GM23338 (cell line): ENCODE results near the gene IL17REL. TPM values are rescaled to one million over a fixed set of nuclear protein-coding genes. Genes with fewer than 3 reads are reported as not detected.
A peak's percentile ranks its signal among the peaks of the same experiment; 100 is the strongest.

Experiments used
- ATAC-seq: fragments of 200-7000 bp; cut with Tn5 transposase; 3 replicates; pipeline ENCODE4 v1.9.1; 2020
- DNase-seq: peaks from one replicate; pipeline ENCODE4 v3.0.0-alpha.2; 2015; ENCODE audit warnings: low spot score
- H2AFZ ChIP-seq: fragments of 200-600 bp; sonication (generic); 2 replicates; pipeline ENCODE4 v1.8.0; 2016; ENCODE audit warnings: antibody characterized with exemption, mild to moderate bottlenecking, moderate library complexity
- H3F3A ChIP-seq: fragments of 200-600 bp; sonication (generic); replicated peaks from 2 replicates; pipeline ENCODE4 v1.8.0; 2017; ENCODE audit warnings: antibody characterized with exemption, mixed run types, low read depth
- H3K27ac ChIP-seq: fragments of 200-600 bp; sonication (generic); 2 replicates; pipeline ENCODE4 v1.6.1; 2016; ENCODE audit warnings: low read depth
- H3K27me3 ChIP-seq: fragments of 200-600 bp; sonication (generic); 2 replicates; pipeline ENCODE4 v1.8.0; 2016; ENCODE audit warnings: mild to moderate bottlenecking, mixed run types, moderate library complexity; ENCODE audit not compliant: insufficient read depth
- H3K36me3 ChIP-seq: fragments of 200-600 bp; sonication (generic); 2 replicates; pipeline ENCODE4 v1.8.0; 2016; ENCODE audit warnings: mild to moderate bottlenecking; ENCODE audit not compliant: insufficient read depth
- H3K4me1 ChIP-seq: fragments of 200-600 bp; sonication (generic); 2 replicates; pipeline ENCODE4 v1.8.0; 2016; ENCODE audit warnings: mild to moderate bottlenecking, moderate library complexity; ENCODE audit not compliant: insufficient read depth
- H3K4me2 ChIP-seq: fragments of 200-600 bp; sonication (generic); 2 replicates; pipeline ENCODE4 v1.7.1; 2017; ENCODE audit warnings: mixed run types
- H3K4me3 ChIP-seq: fragments of 200-600 bp; sonication (generic); 2 replicates; pipeline ENCODE4 v1.6.1; 2016; ENCODE audit warnings: mixed run types
- H3K79me2 ChIP-seq: fragments of 200-600 bp; sonication (generic); replicated peaks from 2 replicates; pipeline ENCODE4 v1.8.0; 2017; ENCODE audit warnings: mild to moderate bottlenecking; ENCODE audit not compliant: insufficient read depth
- H3K9me2 ChIP-seq: fragments of 200-600 bp; sonication (generic); 2 replicates; pipeline ENCODE4 v1.8.0; 2017; ENCODE audit not compliant: insufficient read depth
- H4K20me1 ChIP-seq: fragments of 200-600 bp; sonication (generic); replicated peaks from 2 replicates; pipeline ENCODE4 v1.8.0; 2017; ENCODE audit warnings: mild to moderate bottlenecking; ENCODE audit not compliant: insufficient read depth
- H3K27ac Mint-ChIP-seq: 2 replicates; pipeline ENCODE4 v1.8.0; 2020; ENCODE audit warnings: inconsistent platforms, mild to moderate bottlenecking, moderate library complexity, mixed read lengths
- H3K27me3 Mint-ChIP-seq: 3 replicates; pipeline ENCODE4 v1.8.0; 2022; ENCODE audit warnings: low read depth, mild to moderate bottlenecking, moderate library complexity, mixed read lengths, inconsistent platforms; ENCODE audit not compliant: insufficient read depth, poor library complexity
- H3K36me3 Mint-ChIP-seq: 3 replicates; pipeline ENCODE4 v1.8.0; 2021; ENCODE audit warnings: low read depth, mild to moderate bottlenecking, inconsistent platforms, moderate library complexity, mixed read lengths
- H3K4me1 Mint-ChIP-seq: 3 replicates; pipeline ENCODE4 v1.8.0; 2020; ENCODE audit warnings: mild to moderate bottlenecking, inconsistent platforms, mixed read lengths
- H3K4me3 Mint-ChIP-seq: 3 replicates; pipeline ENCODE4 v1.8.0; 2021; ENCODE audit warnings: moderate library complexity, mild to moderate bottlenecking, inconsistent platforms, mixed read lengths
- H3K9me3 Mint-ChIP-seq: 3 replicates; pipeline ENCODE4 v1.8.0; 2020; ENCODE audit warnings: moderate library complexity, mild to moderate bottlenecking, inconsistent platforms, mixed read lengths
- CREB1 ChIP-seq: fragments of 250-450 bp; sonication (Bioruptor Pico); IDR thresholded peaks from 2 replicates; pipeline ENCODE4 v1.5.0; 2020; ENCODE audit warnings: low read depth, mild to moderate bottlenecking, moderate library complexity
- CTCF ChIP-seq, 2 experiments: fragments of 200-600 bp in 1 of 2; sonication (generic) in 1 of 2; conservative IDR thresholded peaks; 2 replicates each; pipeline versions ENCODE4 v1.5.1 to v1.6.1; 2016 to 2017; ENCODE audit warnings: antibody characterized with exemption in 2 of 2, low read depth in 2 of 2, mild to moderate bottlenecking in 2 of 2, moderate library complexity in 1 of 2
- ETS1 ChIP-seq: IDR thresholded peaks from 2 replicates; pipeline ENCODE4 v1.6.1; 2016; ENCODE audit warnings: antibody characterized with exemption
- EZH2phosphoT487 ChIP-seq: fragments of 200-600 bp; sonication (generic); IDR thresholded peaks from one replicate; pipeline ENCODE4 v1.8.1; 2018; ENCODE audit warnings: antibody characterized with exemption; ENCODE audit not compliant: unreplicated experiment
- JUNB ChIP-seq: IDR thresholded peaks from one replicate; pipeline ENCODE4 v1.6.1; 2016; ENCODE audit warnings: antibody characterized with exemption; ENCODE audit not compliant: unreplicated experiment
- NANOG ChIP-seq: IDR thresholded peaks from 2 replicates; pipeline ENCODE4 v1.6.1; 2016; ENCODE audit warnings: antibody characterized with exemption, borderline replicate concordance
- POLR2AphosphoS5 ChIP-seq: IDR thresholded peaks from 2 replicates; pipeline ENCODE4 v1.6.1; 2016; ENCODE audit warnings: antibody characterized with exemption, low read depth
- REST ChIP-seq: IDR thresholded peaks from one replicate; pipeline ENCODE4 v1.6.1; 2018; ENCODE audit warnings: antibody characterized with exemption; ENCODE audit not compliant: unreplicated experiment
- STAT1 ChIP-seq: IDR thresholded peaks from one replicate; pipeline ENCODE4 v1.6.1; 2016; ENCODE audit warnings: antibody characterized with exemption; ENCODE audit not compliant: unreplicated experiment
- ZNF114 ChIP-seq: fragments of 250-450 bp; sonication (Bioruptor Pico); IDR thresholded peaks from 2 replicates; pipeline ENCODE4 v1.5.0; 2020; ENCODE audit warnings: mild to moderate bottlenecking, moderate library complexity
- ZNF331 ChIP-seq: fragments of 250-450 bp; sonication (Bioruptor Pico); IDR thresholded peaks from 2 replicates; pipeline ENCODE4 v1.5.0; 2020; ENCODE audit warnings: low read depth, mild to moderate bottlenecking, moderate library complexity
- polyA plus RNA-seq: library from polyadenylated mRNA; unstranded; fragments of >200 nt; fragmentation: Nextera tagmentation; extraction: Ambion mirVana; gene quantifications from 2 replicates; pipeline ENCODE4 v1.2.1, GENCODE V29; 2016
- total RNA-seq: library from RNA; depleted of rRNA; stranded (reverse); fragments of >200 nt; shearing (Covaris generic); gene quantifications from 2 replicates; pipeline ENCODE4 v1.2.3, GENCODE V29; 2014

The IL17REL gene
- total and polyA plus RNA-seq, 2 experiments from 2014 or later, result 0.31 TPM; not detected in 1

- TF ChIP-seq NANOG, result no peak
- TF ChIP-seq CREB1 (CRISPR knock-in tag), result no peak
- no peak for TF ChIP-seq POLR2AphosphoS5
- no peak for TF ChIP-seq STAT1
These were observed 49.6 kb downstream of the IL17REL start (continued) for GRCh38 chr22:49962751-49963646.

GRCh38 chr22:49962012-49962750 is 50.4 kb downstream of the IL17REL start:
- H3K27ac Mint-ChIP-seq, result peak overlapping the region; percentile 70; the same call in 1 of the 2 replicates
- peak overlapping the region; percentile 72; the same call in 1 of the 2 replicates for H3K27ac ChIP-seq
- no peak for TF ChIP-seq EZH2phosphoT487
- peak; percentile 66; the same call in 1 of the 2 replicates for TF ChIP-seq CREB1 (CRISPR knock-in tag)
- H3K4me1 ChIP-seq, result no peaks in the 10 kb centered on the region
- 0 out of 2 replicates have a peak, but pooled peaks cover 5% of the 10 kb centered on the region for H4K20me1 ChIP-seq
- no peaks in the 10 kb centered on the region for H3K9me2 ChIP-seq
- no peaks in the 10 kb centered on the region for H3K36me3 ChIP-seq
- peaks cover 9% of the 10 kb centered on the region for H3K27me3 Mint-ChIP-seq
- peak overlapping the region; percentile 84 for H3K4me3 Mint-ChIP-seq
- H3K27me3 ChIP-seq, result peaks cover 20% of the 10 kb centered on the region
- peaks cover 19% of the 10 kb centered on the region for H3K36me3 Mint-ChIP-seq
- H3F3A ChIP-seq, result no peaks in the 10 kb centered on the region
- H3K4me1 Mint-ChIP-seq, result peaks cover 9% of the 10 kb centered on the region
- peak overlapping the region; percentile 82 for H3K4me2 ChIP-seq
- H2AFZ ChIP-seq, result no peak overlapping the region
- DNase-seq, result peak; percentile 85
- H3K4me3 ChIP-seq, result peak overlapping the region; percentile 75
- H3K79me2 ChIP-seq, result peaks cover 14% of the 10 kb centered on the region
- peak; percentile 10 for ATAC-seq
- no peaks in the 10 kb centered on the region for H3K9me3 Mint-ChIP-seq

GRCh38 chr22:49961601-49962011 is 51.0 kb downstream of the IL17REL start:
- no peaks in the 10 kb centered on the region for H3K36me3 ChIP-seq
- Mint-ChIP-seq H3K27me3 (peaks cover 9% of the 10 kb centered on the region), H3K4me3 (peak overlapping the region; percentile 84), H3K4me1 (peaks cover 9% of the 10 kb centered on the region), H3K27ac (peak overlapping the region; percentile 70), H3K36me3 (peaks cover 19% of the 10 kb centered on the region), H3K9me3 (no peaks in the 10 kb centered on the region)
- H2AFZ ChIP-seq, result no peak overlapping the region
- peaks cover 14% of the 10 kb centered on the region for H3K79me2 ChIP-seq
- H4K20me1 ChIP-seq, result 0 out of 2 replicates have a peak, but pooled peaks cover 5% of the 10 kb centered on the region
- ATAC-seq (peak; percentile 1; the same call in 2 of the 3 replicates), DNase-seq (peak; percentile 51)
- H3F3A ChIP-seq, result no peaks in the 10 kb centered on the region
- no peaks in the 10 kb centered on the region for H3K4me1 ChIP-seq
- H3K9me2 ChIP-seq, result no peaks in the 10 kb centered on the region
- peak overlapping the region; percentile 75 for H3K4me3 ChIP-seq
- no peak overlapping the region for H3K27ac ChIP-seq
- H3K4me2 ChIP-seq, result peak overlapping the region; percentile 82
- TF ChIP-seq REST (no peak), ZNF114 (no peak), CTCF (conservative IDR thresholded peaks at IDR 0.05; ENCODE audit: low read depth in 2 of 2) (no peak), JUNB (no peak), ZNF331 (CRISPR knock-in tag) (no peak), POLR2AphosphoS5 (no peak), ETS1 (no peak), STAT1 (no peak), NANOG (no peak)
- H3K27me3 ChIP-seq, result peaks cover 20% of the 10 kb centered on the region
